CD4-positive, alpha-beta T cell (primary cell): ENCODE measurements around the gene GADL1. TPM values are rescaled to one million over a fixed set of nuclear protein-coding genes. Genes with fewer than 3 reads are reported as not detected.

ENCODE experiments used
- ATAC-seq: fragments of 200-7000 bp; cut with Tn5 transposase; one replicate; pipeline ENCODE4 v1.10.0; 2022; ENCODE audit warnings: mild to moderate bottlenecking; ENCODE audit not compliant: poor library complexity
- CTCF ChIA-PET: fragments of 350-600 bp; sonication (Branson Sonifier 250); formaldehyde crosslinking; loops from one replicate; lab custom pipeline; 2021; ENCODE audit warnings: antibody characterized with exemption, inconsistent platforms; lab: Charles Lee
- POLR2A ChIA-PET: fragments of 350-600 bp; sonication (Branson Sonifier 250); formaldehyde crosslinking; loops from one replicate; lab custom pipeline; 2021; ENCODE audit warnings: antibody characterized with exemption, inconsistent platforms; lab: Charles Lee
- DNase-seq, 14 experiments: peaks; one replicate each; pipeline ENCODE4 v3.0.0-alpha.2; 2013 to 2020; ENCODE audit warnings: mixed read lengths in 2 of 14
- H3K27ac ChIP-seq, 2 donors: one replicate each; pipeline versions ENCODE4 v1.5.1 to v1.7.0; 2013; ENCODE audit warnings: low read length in 2 of 2, low read depth in 1 of 2, mild to moderate bottlenecking in 1 of 2
- H3K27me3 ChIP-seq, 2 experiments: 1 replicate in 1 of 2; 2 replicates in 1 of 2; pipeline versions ENCODE4 v1.6.1 to v1.7.0; 2013; ENCODE audit warnings: low read length in 2 of 2, control low read depth in 1 of 2, mild to moderate bottlenecking in 1 of 2, moderate library complexity in 1 of 2; ENCODE audit not compliant: insufficient read depth in 2 of 2, control insufficient read depth in 1 of 2
- H3K36me3 ChIP-seq: one replicate; pipeline ENCODE4 v1.6.1; 2013; ENCODE audit warnings: low read length, control low read depth; ENCODE audit not compliant: insufficient read depth
- H3K4me1 ChIP-seq: one replicate; pipeline ENCODE4 v1.6.1; 2013; ENCODE audit warnings: low read length, control low read depth; ENCODE audit not compliant: insufficient read depth
- H3K4me3 ChIP-seq: one replicate; pipeline ENCODE4 v1.5.1; 2013; ENCODE audit warnings: mild to moderate bottlenecking, low read length, moderate library complexity
- H3K9me3 ChIP-seq, 2 experiments: 1 replicate in 1 of 2; 2 replicates in 1 of 2; pipeline versions ENCODE4 v1.6.1 to v1.7.0; 2013; ENCODE audit warnings: low read length in 2 of 2, mild to moderate bottlenecking in 2 of 2, control low read depth in 1 of 2, moderate library complexity in 1 of 2; ENCODE audit not compliant: control insufficient read depth in 1 of 2, insufficient read depth in 1 of 2
- H3K27ac Mint-ChIP-seq: one replicate; pipeline ENCODE4 v1.8.0; 2020; ENCODE audit warnings: mixed read lengths
- H3K27me3 Mint-ChIP-seq: one replicate; pipeline ENCODE4 v1.8.0; 2021; ENCODE audit warnings: mixed read lengths
- H3K36me3 Mint-ChIP-seq: one replicate; pipeline ENCODE4 v1.8.0; 2021; ENCODE audit warnings: low read depth, mixed read lengths
- H3K4me1 Mint-ChIP-seq: one replicate; pipeline ENCODE4 v1.8.0; 2021; ENCODE audit warnings: low read depth, mixed read lengths
- H3K4me3 Mint-ChIP-seq: one replicate; pipeline ENCODE4 v1.8.0; 2020; ENCODE audit warnings: mild to moderate bottlenecking, mixed read lengths
- H3K9me3 Mint-ChIP-seq: one replicate; pipeline ENCODE4 v1.8.0; 2020; ENCODE audit warnings: mixed read lengths
- CTCF ChIP-seq: fragments of 200-600 bp; IDR thresholded peaks from one replicate; pipeline ENCODE4 v1.8.0; 2022; ENCODE audit warnings: antibody characterized with exemption, mild to moderate bottlenecking
- intact Hi-C, 2 experiments: fragments of 100-400 bp; cut with DNase I in 1 of 2; cut with micrococcal nuclease in 1 of 2; formaldehyde crosslinking; loops; one replicate each; pipeline versions ENCODE4 v1.15.1 to v1.9.0; 2023 to 2025; cut with DNase I, micrococcal nuclease
- total RNA-seq, 174 experiments: library from RNA in 2 of 174; stranded (reverse) in 2 of 174; gene quantifications; one replicate each; pipeline ENCODE4 v1.2.3 and lab custom pipeline; 2021 to 2026

GADL1 gene
- total RNA-seq, 2 experiments from 2014 or later, result not detected

GRCh38 chr3:30719536-30719935 is 174.9 kb downstream of the GADL1 start:
- POLR2A ChIA-PET, result no interaction called here
- no peak for DNase-seq
- intact Hi-C loops, result no loop called here

GRCh38 chr3:30713885-30714503 is 180.5 kb downstream of the GADL1 start:
- H3K4me3 ChIP-seq, result no peak overlapping the region
- H3K4me3 Mint-ChIP-seq, result no peak overlapping the region
- no peak for ATAC-seq
- peaks cover 0 to 3% of the 10 kb centered on the region in 2 experiments for H3K9me3 ChIP-seq
- intact Hi-C loops, result no loop called here
- no peaks in the 10 kb centered on the region for H3K4me1 ChIP-seq
- TF ChIP-seq CTCF, result no peak
- peaks cover 2% of the 10 kb centered on the region for H3K9me3 Mint-ChIP-seq
- ChIA-PET CTCF (interaction anchor here (0.7 kb wide), 1 partner anchor 165 kb away, joined by 4 read pairs; no protein-coding TSS in a partner anchor), POLR2A (interaction anchor here (2.1 kb wide), 1 partner anchor 15 kb away, joined by 5 read pairs; no protein-coding TSS in a partner anchor)
- no peak overlapping the region for H3K27ac Mint-ChIP-seq
- no peaks in the 10 kb centered on the region for H3K27me3 Mint-ChIP-seq
- H3K36me3 Mint-ChIP-seq, result no peaks in the 10 kb centered on the region
- no peaks in the 10 kb centered on the region for H3K27me3 ChIP-seq
- DNase-seq, result no peak
- H3K4me1 Mint-ChIP-seq, result peaks cover 8% of the 10 kb centered on the region
- H3K27ac ChIP-seq, result no peak overlapping the region
- no peaks in the 10 kb centered on the region for H3K36me3 ChIP-seq

More at GRCh38 chr3:30719536-30719935, 174.9 kb downstream of the GADL1 start:
- no peak overlapping the region for H3K27ac ChIP-seq
- H3K4me1 ChIP-seq, result no peaks in the 10 kb centered on the region
- H3K9me3 ChIP-seq, result no peaks in the 10 kb centered on the region
- no peaks in the 10 kb centered on the region for H3K36me3 Mint-ChIP-seq
- CTCF ChIA-PET, result no interaction called here
- no peaks in the 10 kb centered on the region for H3K4me1 Mint-ChIP-seq
- H3K36me3 ChIP-seq, result no peaks in the 10 kb centered on the region
- H3K27me3 ChIP-seq, result no peaks in the 10 kb centered on the region
- H3K4me3 Mint-ChIP-seq, result no peak overlapping the region
- H3K27ac Mint-ChIP-seq, result no peak overlapping the region
- H3K27me3 Mint-ChIP-seq, result no peaks in the 10 kb centered on the region
- ATAC-seq, result no peak
- H3K4me3 ChIP-seq, result no peak overlapping the region
- peaks cover 2% of the 10 kb centered on the region for H3K9me3 Mint-ChIP-seq
- no peak for TF ChIP-seq CTCF

GRCh38 chr3:30712991-30713390 is 181.5 kb downstream of the GADL1 start:
- Histone ChIP-seq H3K27me3 (no peaks in the 10 kb centered on the region), H3K4me3 (no peak overlapping the region), H3K27ac (no peak overlapping the region), H3K36me3 (no peaks in the 10 kb centered on the region), H3K4me1 (no peaks in the 10 kb centered on the region), H3K9me3 (peaks cover 0 to 3% of the 10 kb centered on the region in 2 experiments)
- no peak for TF ChIP-seq CTCF
- H3K9me3 Mint-ChIP-seq, result peaks cover 2% of the 10 kb centered on the region
- H3K4me1 Mint-ChIP-seq, result peaks cover 18% of the 10 kb centered on the region
- ChIA-PET POLR2A (interaction anchor here (2.1 kb wide), 1 partner anchor 14 kb away, joined by 5 read pairs; no protein-coding TSS in a partner anchor), CTCF (no interaction called here)
- ATAC-seq (no peak), DNase-seq (no peak)
- H3K36me3 Mint-ChIP-seq, result no peaks in the 10 kb centered on the region
- H3K4me3 Mint-ChIP-seq, result no peak overlapping the region
- H3K27ac Mint-ChIP-seq, result no peak overlapping the region
- no peaks in the 10 kb centered on the region for H3K27me3 Mint-ChIP-seq
- intact Hi-C loops, result no loop called here
